DOHH2 (cell line): ENCODE data around the gene TYK2.
"Not testable (repeated sequence)": the region's sequence is repeated elsewhere in the genome, so short reads cannot be mapped to it uniquely, and the experiment has no call there.

Source experiments
- H3F3A ChIP-seq: fragments of 200-600 bp; sonication (generic), shearing (Covaris generic); 2 replicates; pipeline ENCODE4 v1.6.0; 2016; ENCODE audit warnings: antibody characterized with exemption, mild to moderate bottlenecking; ENCODE audit not compliant: control insufficient read depth, insufficient read depth
- H3K27ac ChIP-seq: fragments of 200-600 bp; sonication (generic); 2 replicates; pipeline ENCODE4 v1.5.1; 2014; ENCODE audit warnings: low read depth, mild to moderate bottlenecking, low read length, moderate library complexity
- H3K27me3 ChIP-seq: fragments of 200-600 bp; sonication (generic); 2 replicates; pipeline ENCODE4 v1.6.1; 2014; ENCODE audit warnings: mild to moderate bottlenecking, low read length, mixed read lengths; ENCODE audit not compliant: control insufficient read depth
- H3K36me3 ChIP-seq: fragments of 200-600 bp; sonication (generic); 2 replicates; pipeline ENCODE4 v1.6.1; 2014; ENCODE audit warnings: mild to moderate bottlenecking, low read length, moderate library complexity, mixed read lengths; ENCODE audit not compliant: control insufficient read depth
- H3K4me1 ChIP-seq: fragments of 200-600 bp; sonication (generic); 2 replicates; pipeline ENCODE4 v1.6.1; 2014; ENCODE audit warnings: mild to moderate bottlenecking, low read length, mixed read lengths; ENCODE audit not compliant: control insufficient read depth
- H3K4me2 ChIP-seq: fragments of 200-600 bp; sonication (generic); 2 replicates; pipeline ENCODE4 v1.6.0; 2014; ENCODE audit warnings: mild to moderate bottlenecking, low read length, moderate library complexity
- H3K4me3 ChIP-seq: fragments of 200-600 bp; sonication (generic); 2 replicates; pipeline ENCODE4 v1.5.1; 2014; ENCODE audit warnings: mild to moderate bottlenecking, low read length, mixed read lengths
- H3K79me2 ChIP-seq: fragments of 200-600 bp; sonication (generic); 2 replicates; pipeline ENCODE4 v1.6.1; 2014; ENCODE audit warnings: mild to moderate bottlenecking, low read length, mixed read lengths; ENCODE audit not compliant: control insufficient read depth
- H3K9me2 ChIP-seq: fragments of 200-600 bp; sonication (generic); replicated peaks from 2 replicates; pipeline ENCODE4 v1.6.1; 2014; ENCODE audit warnings: mild to moderate bottlenecking, low read length, mixed read lengths; ENCODE audit not compliant: control insufficient read depth
- H3K9me3 ChIP-seq: fragments of 200-600 bp; sonication (generic); 2 replicates; pipeline ENCODE4 v1.6.1; 2014; ENCODE audit warnings: antibody characterized with exemption, low read length, mixed read lengths; ENCODE audit not compliant: control insufficient read depth, insufficient read depth
- H4K20me1 ChIP-seq: fragments of 200-600 bp; sonication (generic); 2 replicates; pipeline ENCODE4 v1.6.0; 2014; ENCODE audit warnings: low read depth, mild to moderate bottlenecking, antibody characterized with exemption, low read length, moderate library complexity; ENCODE audit not compliant: control insufficient read depth, insufficient read depth
- EZH2phosphoT487 ChIP-seq: fragments of 200-600 bp; sonication (generic); IDR thresholded peaks from 2 replicates; pipeline ENCODE4 v1.6.1; 2017; ENCODE audit warnings: borderline replicate concordance, mild to moderate bottlenecking, antibody characterized with exemption, low read length, moderate library complexity, mixed read lengths
- TF ChIP-seq, protein P1 (sequence below): fragments of 200-600 bp; sonication (generic); IDR thresholded peaks from one replicate; pipeline ENCODE4 v1.5.1; 2014; ENCODE audit warnings: antibody characterized with exemption, mild to moderate bottlenecking, low read depth, low read length; ENCODE audit not compliant: poor library complexity, severe bottlenecking

Gene TYK2

DNA sequence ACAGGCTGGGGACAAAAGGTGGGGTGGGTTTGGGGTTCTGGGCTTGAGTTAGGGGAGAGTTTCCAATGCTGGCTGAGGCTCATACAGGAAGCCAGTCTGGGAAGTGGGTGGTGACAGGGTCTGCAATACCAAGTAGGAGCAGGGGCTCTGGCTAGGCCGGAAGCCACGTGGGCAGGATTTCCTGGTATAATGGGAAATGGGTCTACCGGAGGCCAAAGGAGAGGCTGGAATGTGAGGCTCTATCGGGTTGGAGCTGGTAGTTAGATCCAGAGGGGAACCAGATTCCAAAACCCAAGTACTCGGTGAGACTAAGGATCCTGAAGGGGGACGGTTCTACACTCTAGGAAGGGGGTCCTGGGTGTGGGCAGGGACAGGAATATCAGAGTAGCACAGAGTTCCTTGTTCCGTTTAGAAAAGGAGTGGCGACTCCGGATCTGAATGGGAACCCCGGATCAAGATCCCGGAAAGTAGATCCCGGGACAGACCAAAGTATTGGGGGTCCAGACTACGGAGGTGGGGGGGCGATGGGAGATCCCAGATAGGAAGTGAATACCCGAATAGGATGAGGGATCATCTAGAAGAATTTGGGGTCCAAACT is 22.2 kb upstream of the TYK2 start:
- TF ChIP-seq, protein P1, sequence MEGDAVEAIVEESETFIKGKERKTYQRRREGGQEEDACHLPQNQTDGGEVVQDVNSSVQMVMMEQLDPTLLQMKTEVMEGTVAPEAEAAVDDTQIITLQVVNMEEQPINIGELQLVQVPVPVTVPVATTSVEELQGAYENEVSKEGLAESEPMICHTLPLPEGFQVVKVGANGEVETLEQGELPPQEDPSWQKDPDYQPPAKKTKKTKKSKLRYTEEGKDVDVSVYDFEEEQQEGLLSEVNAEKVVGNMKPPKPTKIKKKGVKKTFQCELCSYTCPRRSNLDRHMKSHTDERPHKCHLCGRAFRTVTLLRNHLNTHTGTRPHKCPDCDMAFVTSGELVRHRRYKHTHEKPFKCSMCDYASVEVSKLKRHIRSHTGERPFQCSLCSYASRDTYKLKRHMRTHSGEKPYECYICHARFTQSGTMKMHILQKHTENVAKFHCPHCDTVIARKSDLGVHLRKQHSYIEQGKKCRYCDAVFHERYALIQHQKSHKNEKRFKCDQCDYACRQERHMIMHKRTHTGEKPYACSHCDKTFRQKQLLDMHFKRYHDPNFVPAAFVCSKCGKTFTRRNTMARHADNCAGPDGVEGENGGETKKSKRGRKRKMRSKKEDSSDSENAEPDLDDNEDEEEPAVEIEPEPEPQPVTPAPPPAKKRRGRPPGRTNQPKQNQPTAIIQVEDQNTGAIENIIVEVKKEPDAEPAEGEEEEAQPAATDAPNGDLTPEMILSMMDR: no peak
- TF ChIP-seq EZH2phosphoT487: no peak
- Histone ChIP-seq H3K4me1 (peaks cover 73% of the 10 kb centered on the region), H3K9me2 (no peaks in the 10 kb centered on the region), H3K4me2 (peak overlapping the region; percentile 95), H4K20me1 (peaks cover 5% of the 10 kb centered on the region; the same call in 1 of the 2 replicates), H3K27me3 (no peaks in the 10 kb centered on the region), H3K4me3 (peak overlapping the region; percentile 92), H3K27ac (peak overlapping the region; percentile 21), H3F3A (peaks cover 17% of the 10 kb centered on the region), H3K9me3 (no peaks in the 10 kb centered on the region), H3K79me2 (peaks cover 65% of the 10 kb centered on the region), H3K36me3 (peaks cover 50% of the 10 kb centered on the region)

DNA sequence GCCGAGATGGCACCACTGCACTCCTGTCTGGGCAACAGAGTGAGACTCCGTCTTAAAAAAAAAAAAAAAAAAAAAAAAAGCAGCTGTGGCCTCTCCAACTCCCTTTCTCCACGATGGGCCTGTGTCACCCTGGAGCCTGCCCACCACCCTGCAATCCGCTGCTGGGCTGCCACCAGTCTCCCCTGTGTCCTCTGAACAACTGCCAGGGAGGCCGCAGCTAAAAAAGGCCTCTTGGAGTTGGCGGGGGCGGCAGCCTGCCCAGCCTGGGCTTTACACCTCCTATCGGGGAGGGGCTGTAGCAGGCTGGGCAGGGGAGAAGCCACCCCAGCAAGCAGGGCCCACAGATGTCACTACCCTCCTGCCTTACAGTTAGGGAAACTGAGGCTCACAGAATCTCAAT is 19.5 kb upstream of the TYK2 start:
- Histone ChIP-seq H3K4me2 (peak overlapping the region; percentile 95; the same call in 1 of the 2 replicates), H3K4me3 (no peak overlapping the region), H3K9me3 (no peaks in the 10 kb centered on the region), H4K20me1 (peaks cover 5% of the 10 kb centered on the region; the same call in 1 of the 2 replicates), H3F3A (no peaks in the 10 kb centered on the region), H3K27me3 (no peaks in the 10 kb centered on the region), H3K4me1 (peaks cover 50% of the 10 kb centered on the region), H3K9me2 (no peaks in the 10 kb centered on the region), H3K79me2 (peaks cover 78% of the 10 kb centered on the region), H3K27ac (no peak overlapping the region; the same call in 1 of the 2 replicates), H3K36me3 (peaks cover 65% of the 10 kb centered on the region)
- TF ChIP-seq, protein P1: no peak
- TF ChIP-seq EZH2phosphoT487: no peak

DNA sequence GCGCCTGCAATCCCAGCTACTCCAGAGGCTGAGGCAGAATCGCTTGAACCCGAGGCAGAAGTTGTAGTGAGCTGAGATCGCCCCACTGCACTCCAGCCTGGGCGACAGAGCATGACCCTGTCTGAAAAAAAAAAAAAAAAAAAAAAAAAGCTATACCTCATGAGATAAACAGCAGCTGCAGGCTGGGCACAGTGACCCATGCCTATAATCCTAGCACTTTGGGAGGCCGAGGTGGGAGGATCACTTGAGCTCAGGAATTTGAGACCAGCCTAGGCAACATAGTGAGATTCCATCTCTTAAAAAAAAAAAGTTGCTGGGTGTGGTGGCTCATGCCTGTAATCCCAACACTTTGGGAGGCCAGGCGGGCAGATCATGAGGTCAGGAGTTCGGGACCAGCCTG is 19.0 kb upstream of the TYK2 start:
- H4K20me1 ChIP-seq, H3K4me2 ChIP-seq, H3F3A ChIP-seq: not testable (repeated sequence)

DNA sequence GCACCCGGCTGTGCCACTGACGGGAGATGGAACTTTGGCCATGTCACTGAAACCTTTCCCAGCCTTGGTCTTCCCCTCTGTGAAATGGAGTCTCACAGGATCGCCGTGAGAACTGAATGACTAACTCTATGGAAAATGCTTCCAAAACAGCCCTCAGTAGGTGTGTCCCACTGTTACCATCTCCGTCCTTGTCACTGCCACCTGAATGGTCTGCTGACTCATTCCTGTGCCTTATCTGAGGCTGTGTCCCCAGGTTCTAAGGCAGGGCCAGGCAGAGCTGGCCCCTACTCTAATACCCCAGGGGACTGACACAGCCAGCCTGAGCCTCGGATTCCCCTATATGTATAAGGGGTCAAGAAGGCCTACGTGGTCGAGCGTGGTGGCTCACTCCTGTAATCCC is 18.4 kb upstream of the TYK2 start:
- no peak overlapping the region for H3K4me2 ChIP-seq
- H3K4me3 ChIP-seq: no peak overlapping the region
- peaks cover 40% of the 10 kb centered on the region for H3K4me1 ChIP-seq
- H3K27me3 ChIP-seq: no peaks in the 10 kb centered on the region
- H3K9me2 ChIP-seq: no peaks in the 10 kb centered on the region
- H4K20me1 ChIP-seq: peaks cover 5% of the 10 kb centered on the region; the same call in 1 of the 2 replicates
- no peaks in the 10 kb centered on the region for H3K9me3 ChIP-seq
- peaks cover 76% of the 10 kb centered on the region for H3K79me2 ChIP-seq
- peaks cover 69% of the 10 kb centered on the region for H3K36me3 ChIP-seq
- TF ChIP-seq, protein P1: no peak
- TF ChIP-seq EZH2phosphoT487: no peak
- H3K27ac ChIP-seq: no peak overlapping the region
- H3F3A ChIP-seq: no peaks in the 10 kb centered on the region

More for the DNA sequence above, 19.0 kb upstream of the TYK2 start:
- H3K79me2 ChIP-seq: peaks cover 78% of the 10 kb centered on the region
- not testable (repeated sequence) for H3K27ac ChIP-seq, H3K9me3 ChIP-seq, H3K27me3 ChIP-seq, H3K4me3 ChIP-seq, H3K9me2 ChIP-seq
- peaks cover 45% of the 10 kb centered on the region for H3K4me1 ChIP-seq
- H3K36me3 ChIP-seq: peaks cover 69% of the 10 kb centered on the region
